RWPE1 (cell line): ENCODE measurements around the gene CSNK1G2.

Experiments
- CTCF ChIA-PET: fragments of 350-600 bp; sonication (Branson Sonifier 250); formaldehyde crosslinking; extraction: SDS; loops from one replicate; lab custom pipeline; 2021; lab: Yijun Ruan, JAX
- POLR2A ChIA-PET: fragments of 400-600 bp; formaldehyde crosslinking; extraction: SDS; loops from one replicate; lab custom pipeline; 2020; ENCODE audit warnings: antibody characterized with exemption; ENCODE audit not compliant: low non-redundant PET; lab: Yijun Ruan, JAX
- DNase-seq: peaks from one replicate; pipeline ENCODE4 v3.0.0; 2012; ENCODE audit warnings: low spot score
- H3K27ac ChIP-seq: fragments of 450-650 bp; 2 replicates; pipeline ENCODE4 v1.5.1; 2017
- CTCF ChIP-seq: fragments of 450-650 bp; conservative IDR thresholded peaks from 2 replicates; pipeline ENCODE4 v1.5.1; 2017; ENCODE audit warnings: low read depth, mild to moderate bottlenecking

CSNK1G2 gene

GRCh38 chr19:1991018-1991913 lies 50.3 kb downstream of the CSNK1G2 start:
- peak overlapping the region; percentile 30 for H3K27ac ChIP-seq
- no peak for TF ChIP-seq CTCF
- CTCF ChIA-PET: interaction anchor here (0.7 kb wide), 1 partner anchor 1259 kb away, joined by 5 read pairs; no protein-coding TSS in a partner anchor
- no peak for DNase-seq
- POLR2A ChIA-PET: no interaction called here

DNA sequence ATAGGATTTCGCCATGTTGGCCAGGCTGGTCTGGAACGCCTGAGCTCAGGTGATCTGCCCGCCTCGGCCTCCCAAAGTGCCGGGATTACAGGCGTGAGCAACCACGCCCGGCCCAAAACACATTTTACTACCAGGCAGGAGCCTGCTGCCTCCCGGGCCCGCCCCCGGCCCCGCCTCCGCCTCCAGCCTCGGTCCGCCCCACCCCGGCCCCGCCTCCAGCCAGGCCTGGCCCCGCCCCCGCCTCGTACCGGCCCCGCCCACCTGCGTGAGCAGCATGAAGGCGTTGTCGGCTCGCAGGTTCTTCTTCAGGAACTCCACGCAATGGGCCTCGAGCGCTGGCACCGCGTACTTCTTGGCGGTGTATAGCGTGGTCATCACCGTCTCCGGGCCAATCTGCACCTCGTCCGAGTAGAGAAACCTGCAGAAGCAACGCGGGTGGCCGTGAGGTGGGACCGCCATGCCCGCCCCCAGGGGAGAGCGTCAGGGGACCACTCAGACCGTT lies 51.8 kb downstream of the CSNK1G2 start:
- H3K27ac ChIP-seq: peak overlapping the region; percentile 30
- TF ChIP-seq CTCF: no peak
- POLR2A ChIA-PET: no interaction called here
- CTCF ChIA-PET: interaction anchor here (0.9 kb wide), 1 partner anchor 128 kb away, joined by 3 read pairs; no protein-coding TSS in a partner anchor
- DNase-seq: no peak

DNA sequence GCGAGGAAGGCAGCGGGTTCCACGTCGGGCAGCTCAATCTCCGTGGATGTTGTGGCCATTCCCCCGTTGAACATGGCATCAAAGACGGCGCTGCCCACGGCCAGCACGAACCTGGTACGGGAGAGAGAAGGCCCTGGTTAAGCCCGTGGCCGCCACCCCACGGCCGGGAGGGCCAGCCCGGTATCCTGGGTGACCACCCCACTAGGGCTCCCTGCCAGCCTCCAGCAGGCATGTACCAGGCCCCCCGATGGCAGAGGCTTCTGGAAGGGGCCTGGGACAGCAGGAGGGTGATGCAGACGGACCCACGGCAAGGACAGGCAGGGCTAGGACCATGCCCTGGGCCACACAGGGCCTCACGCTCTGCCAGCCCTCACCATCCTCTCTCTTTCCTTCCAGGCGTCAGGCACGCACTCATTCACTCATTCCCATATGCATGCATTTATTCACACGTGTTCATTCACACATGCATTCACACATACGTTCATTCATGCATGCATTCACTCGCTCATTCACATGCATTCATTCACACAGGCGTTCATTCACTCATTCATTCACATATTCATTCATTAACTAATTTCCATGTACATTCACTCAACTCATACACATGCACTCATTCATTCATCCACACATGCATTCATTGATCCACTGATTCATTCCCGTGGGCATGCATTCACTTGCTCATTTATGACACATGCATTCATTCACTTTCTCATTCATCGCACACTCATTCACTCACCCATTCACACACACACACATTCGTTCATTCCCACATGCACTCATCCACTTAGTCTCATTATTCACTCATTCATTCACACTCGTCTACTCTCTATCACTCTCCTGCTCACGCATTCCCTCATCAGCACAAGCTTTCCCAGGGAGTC lies 56.6 kb downstream of the CSNK1G2 start:
- CTCF ChIA-PET: no interaction called here
- DNase-seq: no peak
- POLR2A ChIA-PET: no interaction called here

DNA sequence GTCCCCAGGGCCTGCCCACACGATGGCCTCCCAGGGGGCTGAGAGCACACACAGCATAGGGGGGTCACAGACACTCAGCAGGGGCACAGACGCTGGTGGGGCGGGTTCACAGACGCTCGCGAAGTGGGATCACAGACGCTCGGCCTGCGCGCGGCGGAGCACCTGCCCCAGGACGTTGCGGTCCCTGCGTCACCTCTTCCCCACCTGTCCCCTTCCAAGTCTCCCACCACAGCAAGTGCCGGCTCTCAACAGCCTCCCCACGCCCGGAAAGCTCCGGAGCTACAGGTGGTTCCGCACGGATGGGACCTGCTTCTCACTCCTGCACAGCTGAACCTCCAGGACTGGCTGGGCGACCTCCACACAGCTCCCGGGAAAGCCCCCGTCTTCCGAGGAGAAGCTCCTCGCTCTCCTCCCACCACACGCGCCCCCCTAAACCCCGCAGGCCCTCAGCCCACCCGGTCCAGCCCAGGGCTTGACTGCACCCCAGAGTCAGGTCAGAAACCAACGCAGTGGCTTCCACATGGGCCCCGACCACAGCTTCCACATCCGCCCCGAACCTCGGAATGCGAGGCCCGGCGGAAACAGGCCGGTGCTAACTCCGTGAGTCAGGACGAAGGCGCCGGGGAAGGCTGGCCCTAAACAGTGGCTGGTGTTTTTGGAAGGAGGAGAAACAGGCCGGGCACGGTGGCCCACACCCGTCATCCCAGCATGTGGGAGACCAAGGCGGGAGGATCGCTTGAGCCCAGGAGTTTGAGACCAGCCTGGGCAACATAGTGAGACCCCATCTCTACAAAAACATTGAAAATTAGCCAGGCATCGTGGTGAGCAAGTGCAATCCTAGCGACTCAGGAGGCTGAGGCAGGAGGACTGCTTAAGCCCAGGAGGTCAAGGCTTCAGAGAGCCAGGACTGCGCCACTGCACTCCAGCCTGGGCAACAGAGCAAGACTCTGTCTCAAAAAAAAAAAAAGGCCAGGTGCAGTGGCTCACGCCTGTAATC lies 58.0 kb downstream of the CSNK1G2 start:
- ChIA-PET CTCF (interaction anchor here (0.6 kb wide), 1 partner anchor 13 kb away, joined by 4 read pairs; no protein-coding TSS in a partner anchor), POLR2A (no interaction called here)
- TF ChIP-seq CTCF: no peak
- DNase-seq: no peak
- no peak overlapping the region for H3K27ac ChIP-seq

More for the DNA sequence above, 56.6 kb downstream of the CSNK1G2 start:
- no peak overlapping the region for H3K27ac ChIP-seq
- TF ChIP-seq CTCF: no peak

DNA sequence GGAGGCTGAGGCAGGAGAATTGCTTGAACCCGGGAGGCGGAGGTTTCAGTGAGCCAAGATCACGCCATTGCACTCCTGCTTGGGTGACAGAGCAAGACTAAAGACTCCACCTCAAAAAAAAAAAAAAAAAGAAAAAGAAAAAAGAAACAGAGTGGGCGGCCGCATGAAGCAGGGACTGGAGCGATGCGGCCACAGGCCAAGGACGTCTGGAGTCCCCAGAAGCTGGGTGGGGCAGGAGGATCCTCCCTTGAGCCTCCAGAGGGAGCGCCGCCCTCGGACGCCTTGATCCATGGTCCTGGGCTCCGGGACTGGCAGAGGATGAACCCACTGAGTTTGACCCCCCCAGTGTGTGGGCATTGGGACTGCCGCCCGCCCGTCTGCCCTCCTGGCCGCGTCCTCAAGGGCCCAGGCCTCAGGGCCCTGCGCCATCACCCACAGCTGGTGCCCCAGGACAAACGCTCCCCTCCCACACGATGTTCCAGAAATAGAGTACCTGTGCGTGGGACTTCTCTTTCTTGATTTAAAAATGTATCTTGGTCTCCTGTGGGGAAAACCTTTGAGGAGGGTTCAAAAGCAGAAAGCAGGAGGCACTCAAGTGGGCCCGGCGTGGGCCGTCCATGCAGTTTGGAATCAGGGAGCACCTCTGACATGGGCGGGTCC lies 59.0 kb downstream of the CSNK1G2 start:
- no peak overlapping the region for H3K27ac ChIP-seq
- DNase-seq: no peak
- ChIA-PET POLR2A (no interaction called here), CTCF (no interaction called here)
- no peak for TF ChIP-seq CTCF
